Measurements from ENCODE around the gene JMJD1C. TPM values are rescaled to one million over a fixed set of nuclear protein-coding genes. Genes with fewer than 3 reads are reported as not detected.

JMJD1C gene
- total RNA-seq, 1 experiment from 2014 or later: 57.9 TPM

- no peak for DNase-seq (ENCODE audit: low read depth)
Measured at GRCh38 chr10:63438506-63439498, 27.0 kb downstream of the JMJD1C start.

- no peak for DNase-seq (ENCODE audit: low read depth)
Measured at GRCh38 chr10:63437116-63437949, 28.4 kb downstream of the JMJD1C start.

DNA sequence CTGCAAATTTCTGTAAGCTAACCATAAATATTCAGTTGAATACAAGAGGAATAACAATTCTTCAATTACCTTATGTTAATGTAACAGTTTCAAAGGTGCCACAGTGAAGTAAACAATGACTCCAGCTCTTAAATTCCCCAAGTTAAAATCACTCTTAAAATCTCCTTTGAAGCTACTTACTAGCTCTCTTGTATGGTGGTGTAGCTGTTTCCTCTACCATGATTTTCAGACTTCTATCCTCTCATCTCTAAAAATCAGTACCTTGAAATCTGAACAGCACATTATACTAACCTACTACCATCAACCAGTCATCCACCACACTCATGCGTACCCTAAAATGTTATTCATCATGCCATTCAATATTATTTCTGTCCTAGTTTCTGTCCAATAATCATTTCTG, 29.6 kb downstream of the JMJD1C start:
- DNase-seq (ENCODE audit: low read depth): no peak

DNA sequence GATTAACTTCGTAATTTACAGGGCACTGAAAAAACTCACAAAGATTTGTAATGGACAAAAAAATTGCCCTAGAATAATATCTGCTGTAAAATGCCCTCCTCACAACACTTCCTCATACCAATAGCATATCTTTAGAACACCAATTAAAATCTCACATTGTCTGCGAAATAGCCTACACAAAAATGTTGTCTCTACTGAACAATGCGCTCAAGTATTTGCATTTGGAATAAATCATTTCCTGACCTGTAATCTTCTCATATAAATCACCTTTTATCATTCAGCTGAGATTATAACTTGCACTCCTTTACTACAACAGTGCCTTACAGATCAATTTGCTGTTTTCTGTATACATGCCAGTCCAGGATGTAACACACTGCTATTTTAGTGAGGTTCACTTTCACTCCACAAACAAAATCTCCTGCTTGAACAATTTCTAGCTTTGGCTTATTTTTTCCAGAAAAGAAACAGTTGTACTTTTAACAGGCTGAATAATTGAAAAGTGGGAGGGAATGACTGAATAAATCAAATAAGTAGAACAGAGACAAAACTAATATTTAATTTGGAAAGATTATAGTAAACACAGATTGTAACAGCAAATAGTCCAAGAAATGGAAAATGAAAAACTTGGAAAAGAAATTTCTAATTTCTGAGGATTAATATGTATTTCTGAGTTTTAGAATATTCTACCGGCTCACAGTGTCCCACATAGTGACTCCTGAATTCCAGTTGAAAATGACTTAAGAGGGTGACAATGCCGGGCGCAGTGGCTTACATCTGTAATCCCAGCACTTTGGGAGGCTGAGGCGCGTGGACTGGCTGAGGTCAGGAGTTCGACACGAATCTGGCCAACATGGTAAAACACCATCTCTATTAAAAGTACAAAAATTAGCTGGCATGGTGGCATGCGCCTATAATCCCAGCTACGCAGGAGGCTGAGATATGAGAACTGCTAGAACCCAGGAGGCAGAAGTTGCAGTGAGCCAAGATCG, 30.6 kb downstream of the JMJD1C start:
- no peak for DNase-seq (ENCODE audit: low read depth)

- peak; percentile 19 for DNase-seq (ENCODE audit: low read depth)
Measured at GRCh38 chr10:63431962-63432797, 33.6 kb downstream of the JMJD1C start.

DNA sequence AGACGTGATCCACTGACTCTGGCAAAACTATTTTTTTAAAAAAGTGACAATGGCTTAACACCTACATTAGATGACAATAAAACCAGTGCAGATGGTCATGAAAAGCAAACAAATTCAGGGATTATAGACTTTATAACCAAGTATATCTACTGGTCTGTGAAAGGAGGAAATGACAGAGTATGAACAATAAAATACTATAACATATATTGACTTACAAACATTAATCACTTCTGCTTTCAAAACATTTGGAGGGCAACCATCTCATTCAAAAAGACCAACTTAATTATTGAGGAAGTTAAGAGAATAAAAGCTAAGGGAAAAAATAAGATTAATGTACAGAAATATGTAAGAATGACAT, 34.8 kb downstream of the JMJD1C start:
- no peak for DNase-seq (ENCODE audit: low read depth)

- peak; percentile 56 for DNase-seq (ENCODE audit: low read depth)
Measured at GRCh38 chr10:63430091-63430998, 35.4 kb downstream of the JMJD1C start.

DNA sequence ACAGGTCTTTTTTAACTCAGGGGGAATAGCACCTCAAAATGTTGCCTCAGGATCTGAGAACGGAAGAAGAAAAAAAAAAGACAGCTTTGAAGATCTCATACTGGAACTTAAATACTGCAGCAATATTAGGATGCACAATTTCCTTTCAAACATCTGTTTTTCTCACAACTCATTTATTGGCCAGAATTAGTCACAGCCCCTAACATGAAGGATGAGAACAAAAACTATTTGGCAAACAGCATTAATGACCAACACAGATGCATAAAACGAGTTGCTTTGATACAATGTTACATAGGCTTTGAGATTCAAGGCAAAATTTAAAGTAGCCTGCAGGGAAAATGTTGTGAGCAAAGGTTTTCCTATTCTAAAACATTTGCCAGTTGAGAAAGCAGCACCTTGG, 36.5 kb downstream of the JMJD1C start:
- DNase-seq (ENCODE audit: low read depth): no peak

DNA sequence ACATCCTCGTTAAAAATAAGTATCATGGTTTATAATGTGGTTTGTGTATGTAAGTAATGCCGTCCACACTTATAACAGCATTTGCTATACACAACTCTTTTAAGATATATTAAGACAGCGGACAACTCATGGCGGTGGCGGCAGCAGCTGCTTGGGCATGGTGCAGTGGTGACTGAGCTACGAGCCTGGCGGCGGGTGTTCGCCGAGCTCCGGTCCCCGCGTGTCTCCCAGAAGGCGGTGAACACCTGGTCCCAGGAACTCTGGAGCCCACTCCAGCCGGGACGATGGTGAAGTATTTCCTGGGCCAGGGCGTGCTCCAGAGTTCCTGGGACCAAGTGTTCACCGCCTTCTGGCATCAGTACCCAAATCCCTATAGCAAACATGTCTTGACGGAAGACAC, 38.8 kb downstream of the JMJD1C start:
- no peak for DNase-seq (ENCODE audit: low read depth)

DNA sequence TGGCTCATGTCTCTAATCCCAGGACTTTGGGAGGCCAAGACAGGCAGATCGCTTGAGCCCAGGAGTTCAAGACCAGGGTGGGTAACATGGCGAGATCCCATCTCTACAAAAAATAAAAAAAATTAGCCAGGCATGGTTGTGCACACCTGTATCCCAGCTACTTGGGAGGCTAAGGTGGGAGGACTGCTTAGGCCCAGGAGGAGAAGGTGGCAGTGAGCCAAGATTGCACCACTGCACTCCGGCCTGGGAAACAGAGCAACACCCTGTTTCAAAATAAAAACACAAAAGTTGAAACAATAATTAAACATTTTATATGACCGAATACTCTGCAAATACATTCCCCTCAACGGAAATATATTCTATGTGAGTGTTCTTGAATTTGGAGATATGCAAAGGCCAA, 40.3 kb downstream of the JMJD1C start:
- no peak for DNase-seq (ENCODE audit: low read depth)

- no peak for DNase-seq (ENCODE audit: low read depth)
Measured at GRCh38 chr10:63424576-63424975, 41.2 kb downstream of the JMJD1C start.

DNA sequence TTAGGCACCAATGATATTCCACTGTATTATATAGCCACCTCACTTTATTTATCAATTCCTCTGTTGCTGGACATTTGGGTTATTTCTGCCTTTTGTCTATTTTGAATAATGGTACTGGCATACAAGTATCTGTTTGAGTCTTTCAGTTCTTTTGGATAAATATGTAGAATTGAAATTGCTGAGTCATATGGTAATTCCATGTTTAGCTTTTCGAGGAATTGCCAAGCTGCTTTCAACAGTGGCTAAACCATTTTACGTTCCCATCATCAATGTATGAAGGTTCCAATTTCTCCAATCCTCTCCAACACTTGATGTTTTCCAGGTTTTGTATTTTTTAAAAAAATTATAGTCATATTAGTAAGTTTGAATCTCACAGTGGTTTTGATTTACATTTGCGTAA, 42.3 kb downstream of the JMJD1C start:
- no peak for DNase-seq (ENCODE audit: low read depth)

- no peak for DNase-seq (ENCODE audit: low read depth)
Measured at GRCh38 chr10:63421591-63421990, 44.2 kb downstream of the JMJD1C start.

- DNase-seq (ENCODE audit: low read depth): no peak
Measured at GRCh38 chr10:63416376-63416775, 49.4 kb downstream of the JMJD1C start.

DNA sequence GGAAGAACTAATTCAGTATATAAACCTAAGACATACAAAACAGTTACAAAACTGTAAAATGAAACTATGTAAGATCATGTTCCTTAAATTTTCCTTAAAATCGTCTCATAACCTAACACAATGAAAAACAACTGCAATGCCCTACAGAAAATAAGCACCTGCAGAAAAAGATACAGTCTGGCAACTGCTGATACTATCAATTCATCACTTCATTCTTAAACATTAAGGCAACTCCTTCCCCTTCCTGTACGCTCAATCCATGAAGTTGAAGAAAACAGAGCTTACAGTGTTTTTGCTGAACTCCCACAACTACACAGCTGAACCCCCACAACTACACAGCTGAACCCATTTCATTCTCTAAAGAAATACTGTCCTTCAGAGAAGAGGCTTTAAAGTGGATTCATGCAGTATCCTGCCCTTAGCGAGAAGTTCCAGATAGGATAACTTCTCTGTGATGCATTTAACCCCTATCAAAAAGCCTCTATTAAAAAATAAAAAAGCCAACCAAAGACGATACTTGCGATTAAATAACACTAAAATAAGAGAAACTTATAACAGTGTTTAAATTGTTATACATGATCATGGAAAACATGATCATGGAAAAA, 50.0 kb downstream of the JMJD1C start:
- no peak for DNase-seq (ENCODE audit: low read depth)

DNA sequence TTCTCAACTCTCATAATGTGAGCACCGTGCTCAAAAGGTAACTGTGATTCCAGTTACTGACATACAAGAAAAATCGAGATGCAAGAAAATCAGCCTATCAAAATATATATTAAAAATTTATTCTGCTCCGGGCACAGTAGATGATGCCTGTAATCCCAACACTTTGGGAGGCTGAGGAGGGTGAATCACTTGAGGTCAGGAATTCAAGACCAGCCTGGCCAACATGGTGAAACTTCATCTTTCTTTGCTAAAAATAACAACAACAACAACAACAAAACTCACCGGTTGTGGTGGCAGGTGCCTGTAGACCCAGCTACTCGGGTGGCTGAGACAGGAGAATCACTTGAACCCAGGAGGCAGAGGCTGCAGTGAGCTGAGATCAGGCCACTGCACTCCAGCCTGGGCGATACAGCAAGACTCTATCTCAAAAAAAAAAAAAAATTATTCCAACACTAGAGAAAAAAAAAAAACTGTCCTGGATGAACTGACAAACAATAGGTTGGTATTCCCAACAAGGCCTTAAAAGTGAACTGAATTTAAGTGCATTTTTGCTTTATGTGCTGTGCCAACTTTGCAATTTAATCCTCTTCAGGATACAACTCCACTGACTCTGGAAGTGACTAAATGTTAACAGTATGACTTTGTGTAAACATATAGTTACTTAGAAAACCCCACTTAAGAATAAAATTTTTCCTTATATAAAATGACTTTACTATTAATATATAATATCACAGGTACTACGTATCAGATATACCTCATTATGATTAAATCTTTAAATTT, 51.1 kb downstream of the JMJD1C start:
- no peak for DNase-seq (ENCODE audit: low read depth)

- DNase-seq (ENCODE audit: low read depth): no peak
Measured at GRCh38 chr10:63413429-63413828, 52.3 kb downstream of the JMJD1C start.

GRCh38 chr10:63412304-63412703, 53.5 kb downstream of the JMJD1C start:
- no peak for DNase-seq (ENCODE audit: low read depth)

All from Daoy (cell line).